Measurements from ENCODE around the gene HMG20B. TPM values are rescaled to one million over a fixed set of nuclear protein-coding genes. Genes with fewer than 3 reads are reported as not detected.

HMG20B gene
- total and polyA plus RNA-seq, 2 of the 8 experiments (the other 6 are each of a cell fraction or from before 2014, with no cell fraction given) = 42.9 to 74.2 TPM

GRCh38 chr19:3556978-3557460 lies 15.7 kb upstream of the HMG20B start:
- H3K4me1 ChIP-seq (replicated peaks in 1 of 4; ENCODE audit: control insufficient read depth in 3 of 4, insufficient read depth in 4 of 4, low read length in 3 of 4) = peaks cover 0 to 8% (median 6%) of the 10 kb centered on the region in 4 experiments; a peak in 5 of 7 replicates
- H2AFZ ChIP-seq (ENCODE audit: low read length) = no peak overlapping the region
- H3K18ac ChIP-seq (ENCODE audit: extremely low read depth, low read length) = no peak overlapping the region; the same call in 1 of the 2 replicates
- POLR2A ChIA-PET (ENCODE audit: partially characterized antibody) = interaction anchor here (0.7 to 2.3 kb wide), 10 partner anchors 8 to 58 kb away, joined by 3 to 12 read pairs (median 4); partner anchors contain the start of genes HMG20B and TEKTIP1
- no peak overlapping the region; the same call in 1 of the 2 replicates for H2BK15ac ChIP-seq (ENCODE audit: low read length)
- no peak overlapping the region for H3K56ac ChIP-seq (replicated peaks; ENCODE audit: insufficient read length, low read depth, low read length)
- no peak overlapping the region for H3K14ac ChIP-seq (ENCODE audit: insufficient read length)
- H3K79me1 ChIP-seq (ENCODE audit: low read depth, low read length) = peaks cover 7% of the 10 kb centered on the region
- DNase-seq (ENCODE audit: low read depth in 1 of 2, low spot score in 2 of 2) = no peak
- H4K20me1 ChIP-seq (replicated peaks in 1 of 2; ENCODE audit: control insufficient read depth in 1 of 2, insufficient read depth in 2 of 2, low read length in 2 of 2) = peaks cover 10 to 18% of the 10 kb centered on the region in 2 experiments
- H4K8ac ChIP-seq (ENCODE audit: extremely low read depth, insufficient read depth, low read length) = peak overlapping the region; percentile 51; the same call in 1 of the 2 replicates
- H3K9me3 ChIP-seq (ENCODE audit: insufficient read depth in 2 of 2, low read depth in 1 of 2, low read length in 1 of 2) = no peaks in the 10 kb centered on the region
- no peak overlapping the region for H3K4ac ChIP-seq (replicated peaks; ENCODE audit: insufficient read length, low read depth, low read length)
- 3% methylated on average over 44 of the region's 60 CpGs; no CpG with 5 or more reads in 1 of the 2 experiments for WGBS, 2 experiments (ENCODE audit: extremely low coverage in 1 of 2, insufficient coverage in 1 of 2, insufficient read length in 1 of 2, insufficient replicate concordance in 2 of 2, low coverage in 1 of 2, low lambda C conversion rate in 2 of 2, missing lambda C conversion rate in 1 of 2)
- no peak for FAIRE-seq
- H3K23ac ChIP-seq (ENCODE audit: insufficient read length) = no peak overlapping the region
- H2BK12ac ChIP-seq (ENCODE audit: low read depth, low read length) = no peak overlapping the region
- H2AK5ac ChIP-seq (ENCODE audit: low read depth, low read length) = no peak overlapping the region
- H3K36me3 ChIP-seq (ENCODE audit: control insufficient read depth in 2 of 4, insufficient read depth in 4 of 4, low read length in 3 of 4) = no peaks in the 10 kb centered on the region
- H2BK5ac ChIP-seq (ENCODE audit: low read depth, low read length) = no peak overlapping the region
- peak overlapping the region; percentile 63 to 84 for H3K4me2 ChIP-seq (ENCODE audit: insufficient read depth in 1 of 2, low read depth in 2 of 2, low read length in 2 of 2)
- peak overlapping the region; percentile 67 to 76 (median 72) for H3K4me3 ChIP-seq (ENCODE audit: extremely low read depth in 1 of 4, insufficient read depth in 2 of 4, low read depth in 3 of 4, low read length in 4 of 4)
- no peak overlapping the region for H4K5ac ChIP-seq (ENCODE audit: insufficient read length, low read depth, low read length)
- no peak overlapping the region for H2BK20ac ChIP-seq (ENCODE audit: low read length)
- peaks cover 0 to 8% of the 10 kb centered on the region in 2 experiments; a peak in 1 of 4 replicates for H3K79me2 ChIP-seq (ENCODE audit: control insufficient read depth in 1 of 2, insufficient read depth in 2 of 2, low read length in 2 of 2)
- H3K23me2 ChIP-seq (ENCODE audit: low read depth, low read length) = peaks cover 11% of the 10 kb centered on the region
- H4K91ac ChIP-seq (replicated peaks; ENCODE audit: insufficient read length, low read length) = no peak overlapping the region
- CTCF ChIA-PET (ENCODE audit: partially characterized antibody) = interaction anchor here (1.1 to 8.5 kb wide), 11 partner anchors 10 to 97 kb away, joined by 3 to 66 read pairs (median 3); no protein-coding TSS in a partner anchor
- peak overlapping the region in 3 of 4 experiments; percentile 13 to 66 (median 41); a peak in 5 of 7 replicates for H3K9ac ChIP-seq (replicated peaks in 1 of 4; ENCODE audit: extremely low read depth in 1 of 4, low read depth in 3 of 4, low read length in 3 of 4)
- no peak overlapping the region for H3K27ac ChIP-seq (ENCODE audit: low read depth, low read length)
- H2BK120ac ChIP-seq (replicated peaks; ENCODE audit: low read depth, low read length) = no peak overlapping the region
- H3K27me3 ChIP-seq (replicated peaks in 1 of 4; ENCODE audit: control insufficient read depth in 3 of 4, extremely low read depth in 1 of 4, insufficient read depth in 3 of 4, low read length in 3 of 4) = peaks cover 0 to 15% (median 7%) of the 10 kb centered on the region in 4 experiments; a peak in 4 of 7 replicates
- TF ChIP-seq JUND (IDR thresholded peaks at IDR 0.05; ENCODE audit: low read length) (no peak), SUZ12 (IDR thresholded peaks at IDR 0.05; ENCODE audit: low read length) (0 out of 2 replicates have a peak, but pooled peaks have one; percentile 12), POU5F1 (IDR thresholded peaks at IDR 0.05; ENCODE audit: low read depth, low read length) (no peak), RBBP5 (IDR thresholded peaks at IDR 0.05; ENCODE audit: borderline replicate concordance, low read depth, low read length) (no peak), BRCA1 (IDR thresholded peaks at IDR 0.05; ENCODE audit: low read depth, low read length) (no peak), CTCF (IDR thresholded peaks at IDR 0.05; ENCODE audit: control extremely low read depth in 1 of 3, insufficient read depth in 1 of 3, low read depth in 1 of 3, low read length in 3 of 3) (peak in 1 of 3 experiments; percentile 2; a peak in 1 of 4 replicates)
